COLO829 (cell line): Measurements from ENCODE around the gene RYR2.
"Not testable (repeated sequence)": the region's sequence is repeated elsewhere in the genome, so short reads cannot be mapped to it uniquely, and the experiment has no call there.

Source experiments
- DNase-seq: peaks from one replicate; pipeline ENCODE4 v3.0.0; 2012; ENCODE audit warnings: low spot score

The RYR2 gene

DNA sequence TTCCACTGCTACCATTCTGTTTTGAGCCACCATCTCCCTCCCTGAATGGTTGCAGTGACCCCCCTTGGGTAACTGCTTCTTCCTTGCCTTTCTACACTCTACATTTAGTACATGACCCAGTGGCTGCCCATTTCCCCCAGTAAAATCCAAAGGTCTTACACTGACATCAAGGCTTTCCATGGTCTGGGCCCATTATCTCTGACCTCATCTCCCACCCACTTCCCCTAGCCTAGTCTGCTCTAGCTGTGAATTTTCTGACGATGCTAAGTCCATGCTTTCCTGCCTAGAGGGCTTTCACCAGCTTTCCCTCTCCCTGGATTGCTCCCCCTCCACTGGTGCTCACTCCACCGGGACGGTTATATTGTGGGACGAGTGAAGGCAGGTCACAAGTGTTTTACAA lies 219.2 kb downstream of the RYR2 start:
- DNase-seq, result no peak

DNA sequence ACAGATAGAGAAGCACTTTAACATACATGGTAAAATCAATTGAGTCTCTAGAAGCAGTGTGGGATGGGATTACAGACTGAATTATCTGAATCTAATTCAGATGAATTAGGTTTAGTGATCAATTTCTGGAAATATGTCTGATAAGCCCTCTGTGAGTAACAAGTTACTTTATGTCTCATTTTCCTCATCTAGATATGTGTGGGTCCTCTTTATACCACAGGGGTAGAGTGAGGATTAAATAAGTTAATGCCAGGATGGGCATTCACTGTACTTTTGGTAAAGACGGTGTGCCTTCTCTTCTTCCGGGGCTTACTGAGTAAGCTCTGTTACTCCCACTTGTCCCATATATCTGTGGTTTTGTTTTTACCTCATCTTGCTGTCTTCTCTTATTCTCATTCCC lies 225.8 kb downstream of the RYR2 start:
- DNase-seq, result no peak

DNA sequence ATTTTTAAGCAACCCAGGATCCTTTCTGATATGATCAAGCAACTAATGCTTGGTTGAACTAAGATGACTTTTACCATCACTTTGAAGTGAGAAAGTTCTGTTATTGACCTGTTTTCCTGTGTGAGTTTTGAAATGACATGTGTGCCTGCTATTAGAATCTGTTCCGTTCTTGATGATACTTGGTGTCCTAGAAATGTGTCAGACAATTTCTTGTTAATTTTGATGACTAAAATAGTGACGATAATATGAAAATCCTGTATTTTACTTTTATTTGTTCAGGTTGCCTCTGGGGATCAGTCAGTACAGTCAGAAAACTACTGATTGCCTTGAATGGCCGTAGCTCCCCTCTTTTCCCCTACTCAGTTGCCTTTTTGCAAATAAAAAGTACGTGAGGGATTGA lies 228.0 kb downstream of the RYR2 start:
- DNase-seq, result no peak

DNA sequence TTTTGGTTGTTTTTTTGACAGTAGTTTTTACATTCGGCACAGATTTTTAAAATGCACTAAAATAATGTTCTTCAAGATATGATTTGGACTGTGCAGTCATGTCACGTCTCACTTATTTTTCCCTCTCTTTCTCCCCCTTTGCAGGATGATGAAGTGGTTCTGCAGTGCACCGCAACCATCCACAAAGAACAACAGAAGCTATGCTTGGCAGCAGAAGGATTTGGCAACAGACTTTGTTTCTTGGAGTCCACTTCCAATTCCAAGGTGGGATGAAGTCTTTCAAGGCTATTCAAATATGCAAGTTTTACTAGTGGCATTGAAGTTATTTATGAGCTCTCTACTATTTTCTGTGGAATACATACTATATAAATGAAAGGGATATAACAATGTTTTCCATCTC lies 228.4 kb downstream of the RYR2 start:
- DNase-seq, result no peak

DNA sequence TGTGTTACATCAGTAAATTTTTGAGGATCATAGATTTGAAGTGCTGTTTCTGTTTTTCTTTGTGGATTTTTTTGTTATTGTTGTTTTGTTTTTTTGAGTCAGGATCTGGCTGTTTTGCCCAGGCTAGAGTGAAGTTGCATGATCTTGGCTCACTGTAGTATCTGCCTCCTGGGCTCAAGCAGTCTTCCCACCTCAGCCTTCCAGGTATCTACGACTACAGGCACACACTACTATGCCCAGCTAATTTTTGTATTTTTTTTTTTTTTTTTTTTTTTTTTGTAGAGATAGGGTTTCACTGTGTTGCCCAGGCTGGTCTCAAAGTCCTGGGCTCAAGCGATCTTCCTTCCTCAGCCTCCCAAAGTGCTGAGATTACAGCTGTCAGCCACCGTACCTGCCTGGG lies 236.0 kb downstream of the RYR2 start:
- DNase-seq, result not testable (repeated sequence)

DNA sequence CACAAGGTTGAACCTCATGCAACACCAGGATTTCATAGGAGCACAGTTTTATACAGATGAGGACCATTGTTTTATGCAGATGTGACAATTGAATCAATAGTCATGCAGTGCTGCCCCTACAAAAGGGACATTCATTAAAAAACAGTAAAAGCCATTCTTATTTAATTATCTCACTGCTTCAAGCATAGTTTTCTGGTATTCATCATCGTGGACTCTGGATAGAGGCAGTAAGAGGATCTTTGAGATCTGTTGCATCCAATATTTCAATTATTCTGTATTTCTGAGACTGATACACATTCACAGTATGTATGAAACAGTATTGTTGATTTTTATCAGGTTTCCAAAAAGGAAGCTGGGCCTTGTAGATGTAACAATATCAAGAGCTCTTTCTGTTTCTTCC lies 237.6 kb downstream of the RYR2 start:
- no peak for DNase-seq

DNA sequence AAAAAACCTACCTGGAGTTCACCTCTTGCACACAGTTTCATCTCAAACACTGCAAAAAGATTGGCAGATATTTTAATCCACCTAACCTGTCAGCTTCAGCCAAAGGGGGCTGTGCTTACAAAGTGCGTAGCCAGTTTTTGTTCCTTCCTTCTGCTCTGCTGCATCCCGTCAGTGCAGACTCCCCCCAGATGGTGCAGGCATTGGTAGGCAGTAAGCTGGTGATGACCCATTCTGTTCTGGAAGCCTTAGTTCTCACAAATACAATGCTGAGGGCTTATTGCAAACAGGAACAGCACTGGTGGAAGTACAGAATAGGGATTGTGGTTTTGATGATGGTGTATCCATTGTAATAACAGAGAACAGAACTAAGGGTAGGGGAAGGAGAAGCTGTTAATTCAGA lies 239.5 kb downstream of the RYR2 start:
- no peak for DNase-seq

DNA sequence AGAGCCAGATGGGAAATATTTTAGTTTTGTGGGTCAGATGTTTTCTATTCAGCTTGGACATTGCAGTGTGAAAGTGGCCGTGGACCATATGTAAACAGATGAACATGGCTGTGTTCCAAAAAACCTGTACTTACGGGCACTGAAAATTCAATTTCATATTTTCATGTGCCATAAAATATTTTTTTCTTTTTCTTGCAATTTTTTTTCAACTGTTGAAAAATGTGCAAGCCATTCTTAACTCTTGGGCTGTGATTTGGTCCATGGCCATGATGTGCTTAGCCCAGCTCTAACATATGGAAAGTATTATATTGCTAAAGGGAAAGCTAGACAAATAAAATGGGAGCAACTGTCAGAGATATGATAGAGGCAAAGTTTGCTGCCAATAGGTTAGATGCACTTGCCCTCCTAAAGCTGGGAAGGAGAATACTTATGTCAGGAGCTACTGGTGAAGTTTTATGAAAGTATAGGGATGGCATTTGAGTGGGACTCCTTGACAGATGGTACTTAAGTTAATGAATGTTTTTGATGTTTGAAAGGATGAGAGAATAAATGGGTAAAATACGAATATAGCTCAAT lies 240.3 kb downstream of the RYR2 start:
- no peak for DNase-seq

DNA sequence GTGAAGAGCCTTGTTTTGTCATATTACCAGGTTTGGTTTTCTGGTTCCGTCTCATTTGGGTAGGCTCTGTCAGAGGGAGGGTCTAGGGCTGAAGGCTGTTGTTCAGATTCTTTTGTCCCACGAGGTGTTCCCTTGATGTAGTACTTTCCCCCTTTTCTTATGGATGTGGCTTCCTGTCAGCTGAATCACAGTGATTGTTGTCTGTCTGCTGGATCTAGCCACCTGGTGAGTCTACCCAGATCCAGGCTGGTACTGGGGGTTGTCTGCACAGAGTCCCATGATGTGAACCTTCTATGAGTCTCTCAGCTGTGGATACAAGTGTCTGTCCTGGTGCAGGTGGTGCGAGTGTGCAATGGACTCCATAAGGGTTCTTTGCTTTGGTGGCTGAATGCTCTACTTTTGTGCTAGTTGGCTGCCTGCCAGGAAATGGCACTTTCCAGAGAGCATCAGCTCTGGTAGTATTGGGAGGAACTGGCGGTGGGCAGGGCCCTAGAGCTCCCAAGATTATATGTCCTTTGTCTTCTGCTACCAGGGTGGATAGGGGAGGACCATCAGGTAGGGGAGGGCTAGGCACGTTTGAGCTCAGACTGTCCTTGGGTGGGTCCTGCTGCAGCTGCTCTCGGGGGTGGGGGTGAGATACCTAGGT lies 246.0 kb downstream of the RYR2 start:
- no peak for DNase-seq

DNA sequence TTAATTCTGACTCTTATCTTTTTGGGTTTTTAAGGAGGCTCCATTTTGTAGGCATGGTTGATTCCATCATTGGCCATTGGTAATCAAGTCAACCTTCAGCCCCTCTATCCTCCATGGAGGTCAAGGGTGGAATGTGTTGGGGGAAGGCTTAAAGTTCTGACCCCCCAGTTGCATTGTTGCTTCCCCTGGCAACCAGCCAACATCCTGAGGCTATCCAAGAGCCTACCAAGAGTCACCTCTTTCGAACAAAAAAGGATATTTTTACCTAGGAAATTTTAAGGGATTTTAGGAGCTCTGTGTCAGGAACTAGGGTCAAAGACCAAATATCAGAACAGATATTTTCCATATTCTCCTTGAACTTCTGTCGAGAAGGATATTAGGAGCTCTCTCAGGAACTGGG lies 251.8 kb downstream of the RYR2 start:
- no peak for DNase-seq

DNA sequence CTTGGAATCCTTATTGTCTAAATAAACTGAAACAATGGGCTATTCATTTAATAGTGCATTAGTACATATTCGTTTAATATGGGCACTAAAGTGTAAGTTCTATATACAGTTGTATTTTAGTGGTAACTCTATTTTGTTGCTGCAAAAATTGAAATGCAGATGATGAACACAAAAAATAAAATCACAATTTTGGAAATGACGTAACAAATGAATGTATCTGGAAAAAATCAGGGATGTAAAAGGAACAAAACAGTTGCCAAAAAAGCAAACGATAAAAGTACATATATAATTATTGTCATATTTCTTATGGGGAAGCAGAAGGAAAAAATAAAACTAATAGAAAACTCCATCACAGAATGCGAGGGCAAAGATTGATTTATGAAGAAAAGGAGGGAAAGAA lies 254.9 kb downstream of the RYR2 start:
- DNase-seq, result no peak

DNA sequence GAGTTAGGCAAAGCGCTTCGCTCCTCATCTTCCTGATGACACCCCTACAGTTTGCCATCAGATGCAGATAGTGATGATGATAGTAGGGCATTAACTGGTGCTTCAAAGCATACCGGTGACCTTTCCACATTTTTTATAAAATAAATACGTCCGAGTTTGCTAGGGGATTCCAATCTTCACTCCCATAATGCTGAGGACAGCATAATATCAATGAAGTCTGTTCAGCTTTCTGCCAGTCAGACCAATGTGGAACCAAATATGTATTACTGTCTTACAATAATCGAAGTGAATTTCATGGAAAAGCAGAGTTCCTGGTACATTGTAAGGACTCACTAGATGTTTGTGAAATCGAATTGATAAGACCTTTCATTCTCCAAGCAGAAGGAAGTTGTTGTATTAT lies 258.7 kb downstream of the RYR2 start:
- no peak for DNase-seq

DNA sequence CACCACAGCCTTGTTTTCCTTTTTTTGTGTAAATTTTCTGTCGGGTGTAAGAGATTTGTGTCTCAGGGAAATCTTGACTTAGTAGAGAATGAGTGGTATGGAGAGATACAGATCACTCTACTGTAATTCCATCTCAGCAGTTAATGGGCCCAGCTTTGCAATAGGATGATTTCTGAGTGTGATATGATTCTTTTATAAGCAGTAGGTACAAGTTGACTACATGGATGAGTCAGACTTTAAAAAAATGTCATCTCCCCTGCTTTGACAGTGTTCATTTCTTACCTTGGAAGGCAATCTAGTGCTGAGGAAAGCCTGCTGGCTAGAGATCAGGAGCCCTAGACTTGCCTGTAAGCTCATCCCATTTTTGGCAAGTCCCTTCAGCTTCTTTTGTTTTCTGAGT lies 261.9 kb downstream of the RYR2 start:
- DNase-seq, result no peak

DNA sequence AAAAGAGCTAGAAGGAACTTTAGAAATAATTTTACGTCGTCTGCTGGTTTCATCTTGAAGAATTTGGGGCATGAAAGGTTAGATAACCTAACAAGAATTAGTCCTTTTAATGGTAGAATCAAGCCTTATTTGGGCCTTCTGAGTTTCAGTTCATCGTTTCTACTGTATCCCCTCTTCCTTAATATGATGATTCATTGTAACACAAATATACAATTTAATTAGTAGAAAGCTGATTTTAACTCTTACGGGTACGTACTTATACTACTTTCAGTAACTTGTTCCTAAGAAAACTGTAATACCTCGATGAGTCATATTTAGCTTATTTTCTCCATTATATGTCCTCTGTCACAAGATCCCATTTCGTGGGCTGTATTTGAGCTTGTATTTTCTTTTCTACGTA lies 264.7 kb downstream of the RYR2 start:
- no peak for DNase-seq

DNA sequence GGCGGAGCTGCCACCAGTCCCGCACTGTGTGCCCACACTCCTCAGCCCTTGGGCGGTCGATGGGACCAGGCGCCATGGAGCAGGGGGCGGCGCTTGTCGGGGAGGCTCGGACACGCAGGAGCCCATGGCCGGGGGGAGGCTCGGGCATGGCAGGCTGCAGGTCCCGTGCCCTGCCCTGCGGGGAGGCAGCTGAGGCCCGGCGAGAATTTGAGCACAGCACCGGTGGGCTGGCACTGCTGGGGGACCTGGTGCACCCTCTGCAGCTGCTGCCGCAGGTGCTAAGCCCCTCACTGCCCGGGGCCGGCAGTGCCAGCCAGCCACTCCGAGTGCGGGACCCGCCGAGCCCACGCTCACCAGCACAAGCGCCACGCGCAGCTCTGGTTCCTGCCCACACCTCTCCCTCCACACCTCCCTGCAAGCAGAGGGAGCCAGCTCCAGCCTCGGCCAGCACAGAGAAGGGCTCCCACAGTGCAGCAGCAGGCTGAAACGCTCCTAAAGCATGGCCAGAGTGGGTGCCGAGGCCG lies 267.7 kb downstream of the RYR2 start:
- DNase-seq, result no peak

DNA sequence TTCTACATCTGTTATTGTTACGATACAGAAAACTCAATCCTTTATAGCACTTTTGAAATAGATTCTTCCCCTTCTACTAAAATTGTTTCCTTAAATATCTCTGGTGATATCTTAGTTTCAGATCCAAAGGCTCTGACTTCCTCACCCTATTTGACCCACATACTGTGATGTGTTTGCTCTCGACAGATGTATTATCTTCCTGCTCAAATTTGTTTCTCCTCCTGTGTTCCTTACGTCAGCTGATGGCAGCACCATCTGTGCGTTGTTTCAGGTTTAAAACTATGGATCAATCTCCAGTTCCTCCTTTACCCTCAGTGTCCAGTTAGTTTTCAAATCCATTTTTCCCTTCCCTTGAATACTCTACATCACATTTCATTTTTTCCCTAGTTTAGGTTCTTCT lies 274.4 kb downstream of the RYR2 start:
- DNase-seq, result no peak

DNA sequence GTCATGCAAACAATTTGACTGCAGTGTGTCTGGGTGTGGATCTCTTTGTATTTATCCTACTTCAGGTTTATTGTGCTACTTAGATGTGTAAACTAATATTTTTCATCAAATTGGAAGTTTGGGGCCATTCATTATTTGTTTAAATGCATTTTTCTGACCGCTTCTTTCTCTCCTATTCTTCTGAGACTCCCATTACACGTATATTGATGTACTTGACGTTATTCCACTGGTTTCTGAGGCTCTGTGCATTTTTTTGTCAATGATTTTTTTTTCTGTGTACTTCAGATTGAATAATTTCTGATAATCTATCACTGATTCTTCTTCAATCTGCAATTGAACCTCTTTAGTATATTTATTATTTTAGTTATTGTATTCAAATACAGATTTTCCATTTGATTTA lies 276.8 kb downstream of the RYR2 start:
- DNase-seq, result no peak

DNA sequence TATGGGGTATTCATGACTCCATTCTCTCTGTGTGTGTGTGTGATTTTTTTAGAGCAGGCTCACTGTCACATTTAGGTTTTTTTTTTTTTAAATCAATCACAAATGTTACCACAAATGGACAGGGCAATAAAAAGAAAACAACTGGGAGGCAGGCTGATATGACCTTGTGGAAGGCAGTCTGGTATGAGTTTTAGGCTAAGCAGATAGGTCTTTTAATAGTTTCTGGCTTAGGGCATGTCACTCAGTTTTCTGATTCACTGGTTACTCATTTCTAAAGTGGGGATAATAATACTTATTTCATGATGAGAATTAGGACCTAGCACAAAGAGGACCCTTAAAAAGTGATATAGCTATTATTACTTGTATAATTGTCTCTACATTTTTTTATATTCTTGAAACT lies 278.9 kb downstream of the RYR2 start:
- DNase-seq, result no peak

DNA sequence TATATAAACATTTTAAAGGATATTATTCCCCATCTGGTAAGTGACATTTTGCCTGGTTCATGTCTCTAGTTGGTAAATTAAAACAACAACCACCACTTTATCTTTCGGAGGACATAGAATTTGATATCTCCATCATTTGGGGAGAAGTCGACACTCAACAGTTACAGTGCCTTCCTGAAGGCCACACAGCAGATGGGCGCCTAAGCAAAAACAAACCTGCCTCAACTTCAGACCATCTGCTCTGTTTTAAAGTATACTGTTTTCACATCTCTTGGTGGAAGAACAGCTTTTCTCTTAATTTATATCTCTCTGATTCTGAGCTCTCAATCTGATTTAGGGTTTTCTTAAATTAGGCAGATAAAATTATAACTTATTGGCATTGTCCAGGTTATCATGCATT lies 282.2 kb downstream of the RYR2 start:
- no peak for DNase-seq

DNA sequence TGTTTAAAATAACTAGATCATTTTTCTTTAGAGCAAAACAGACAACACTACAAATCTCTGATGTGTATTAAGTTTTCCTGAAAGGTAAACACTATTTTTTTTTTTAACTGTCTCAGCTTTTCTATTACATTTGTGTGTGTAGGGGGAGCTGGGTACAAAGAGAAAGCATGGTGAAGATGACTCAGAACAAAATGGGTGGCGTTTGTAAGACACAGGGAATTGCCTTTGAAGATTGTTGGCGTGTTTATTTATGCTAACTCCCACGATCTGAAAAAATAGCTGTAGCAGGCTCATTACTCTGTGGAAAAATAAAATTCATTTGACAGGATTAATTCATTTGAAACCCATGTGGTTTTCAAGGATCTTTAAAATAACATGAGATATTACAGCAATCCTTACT lies 285.1 kb downstream of the RYR2 start:
- peak; percentile 34 for DNase-seq

DNA sequence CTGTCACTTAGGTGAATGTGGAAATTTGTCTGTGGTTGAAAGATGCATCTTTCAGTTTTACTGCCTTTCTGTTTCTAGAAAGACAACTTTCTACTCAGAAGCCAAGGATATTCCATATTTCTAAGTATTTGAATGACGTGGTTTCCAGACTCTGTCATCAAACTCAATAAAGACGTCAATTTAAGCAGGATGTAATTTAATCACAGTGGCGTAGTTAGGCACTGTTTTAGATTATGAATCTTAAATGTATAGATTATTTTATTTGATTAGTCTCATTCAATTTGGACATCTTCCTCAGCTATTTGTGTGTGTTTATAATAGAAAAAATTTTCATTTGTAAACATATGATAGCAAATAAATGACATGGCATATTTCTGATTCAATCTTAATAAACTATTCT lies 298.9 kb downstream of the RYR2 start:
- no peak for DNase-seq

DNA sequence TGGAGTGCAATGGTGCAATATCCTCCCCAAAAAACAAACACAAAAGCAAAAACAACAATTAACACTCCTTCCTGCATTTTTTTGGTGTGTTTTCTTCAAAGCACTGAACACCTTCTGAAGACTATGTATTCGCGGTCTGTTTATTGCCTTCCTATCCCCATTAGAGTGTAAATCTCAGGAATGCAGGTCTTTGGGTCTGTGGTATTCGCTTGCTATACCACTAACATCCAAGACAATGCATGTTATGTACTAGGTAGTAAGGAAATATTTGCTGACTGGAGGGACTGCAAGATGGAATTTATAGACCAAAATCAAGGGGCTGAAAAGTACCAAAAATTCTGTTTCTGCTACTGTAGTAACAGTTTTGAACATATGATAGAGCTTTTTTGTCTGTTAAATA lies 299.4 kb downstream of the RYR2 start:
- DNase-seq, result no peak

DNA sequence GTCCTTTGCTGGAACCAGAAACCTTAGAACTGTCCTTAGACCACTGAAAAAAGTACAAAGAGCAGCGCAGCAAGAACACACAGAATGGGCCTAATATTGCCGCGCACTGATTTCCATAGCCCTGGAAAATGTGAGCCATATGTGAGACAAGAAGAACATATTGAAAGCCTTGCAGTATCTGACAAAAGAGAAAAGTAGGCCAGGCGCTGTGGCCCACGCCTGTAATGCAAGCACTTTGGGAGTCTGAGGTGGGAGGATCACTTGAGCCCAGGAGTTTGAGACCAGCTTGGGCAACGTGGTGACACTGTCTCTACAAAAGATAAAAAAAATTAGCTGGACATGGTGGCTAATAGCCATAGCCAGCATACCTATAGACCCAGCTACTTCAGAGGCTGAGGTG lies 300.7 kb downstream of the RYR2 start:
- DNase-seq, result no peak

DNA sequence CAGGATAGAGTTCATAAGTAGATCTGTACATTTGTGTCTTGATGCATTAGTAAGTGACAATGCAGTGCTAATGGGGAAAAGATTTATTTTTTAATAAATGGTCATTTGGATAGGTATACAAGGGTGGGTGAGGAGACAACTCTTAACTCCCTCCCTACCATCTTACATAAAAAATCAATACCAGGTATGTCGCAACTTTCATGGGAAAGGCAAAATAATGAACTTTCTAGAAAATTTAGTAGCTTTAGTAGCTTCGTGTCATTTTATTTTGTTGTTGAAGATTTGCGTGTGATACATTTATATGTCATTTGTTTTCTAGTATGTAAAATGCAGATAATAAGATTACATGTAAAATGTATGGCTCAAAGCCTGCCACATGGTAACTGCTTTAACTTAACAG lies 310.8 kb downstream of the RYR2 start:
- DNase-seq, result no peak
